ENCODE measurements around the gene MRPS34. TPM values are rescaled to one million over a fixed set of nuclear protein-coding genes. Genes with fewer than 3 reads are reported as not detected.

MRPS34 gene
- total and polyA plus RNA-seq, 9 donors = 31.8 to 79.4 (median 53.6) TPM

DNA sequence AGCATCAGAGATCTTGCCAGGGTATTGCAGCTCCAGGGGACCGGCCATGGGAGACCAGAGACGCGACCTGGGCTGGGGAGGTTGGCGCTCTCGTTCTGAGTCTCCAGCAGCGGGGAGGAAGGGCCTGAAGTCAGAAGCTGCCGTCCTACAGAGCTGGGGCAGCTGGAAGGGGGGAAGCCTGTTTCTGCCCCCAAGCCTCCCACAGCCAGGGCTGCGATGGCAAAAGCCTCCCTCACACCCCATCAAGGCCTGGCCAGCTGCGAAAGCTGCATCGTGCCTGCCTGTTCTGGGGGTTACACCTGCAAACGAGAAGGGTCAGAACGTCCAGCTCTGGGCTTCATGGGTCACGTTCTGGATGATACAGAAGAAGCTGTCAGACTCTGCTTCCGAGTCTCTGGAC lies 40.9 kb downstream of the MRPS34 start:
- TF ChIP-seq, protein P1, sequence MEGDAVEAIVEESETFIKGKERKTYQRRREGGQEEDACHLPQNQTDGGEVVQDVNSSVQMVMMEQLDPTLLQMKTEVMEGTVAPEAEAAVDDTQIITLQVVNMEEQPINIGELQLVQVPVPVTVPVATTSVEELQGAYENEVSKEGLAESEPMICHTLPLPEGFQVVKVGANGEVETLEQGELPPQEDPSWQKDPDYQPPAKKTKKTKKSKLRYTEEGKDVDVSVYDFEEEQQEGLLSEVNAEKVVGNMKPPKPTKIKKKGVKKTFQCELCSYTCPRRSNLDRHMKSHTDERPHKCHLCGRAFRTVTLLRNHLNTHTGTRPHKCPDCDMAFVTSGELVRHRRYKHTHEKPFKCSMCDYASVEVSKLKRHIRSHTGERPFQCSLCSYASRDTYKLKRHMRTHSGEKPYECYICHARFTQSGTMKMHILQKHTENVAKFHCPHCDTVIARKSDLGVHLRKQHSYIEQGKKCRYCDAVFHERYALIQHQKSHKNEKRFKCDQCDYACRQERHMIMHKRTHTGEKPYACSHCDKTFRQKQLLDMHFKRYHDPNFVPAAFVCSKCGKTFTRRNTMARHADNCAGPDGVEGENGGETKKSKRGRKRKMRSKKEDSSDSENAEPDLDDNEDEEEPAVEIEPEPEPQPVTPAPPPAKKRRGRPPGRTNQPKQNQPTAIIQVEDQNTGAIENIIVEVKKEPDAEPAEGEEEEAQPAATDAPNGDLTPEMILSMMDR (IDR thresholded peaks at IDR 0.05) = no peak
- no peak for TF ChIP-seq EP300 (IDR thresholded peaks at IDR 0.05)
- no peak for TF ChIP-seq POLR2A (IDR thresholded peaks at IDR 0.05)
- H3K27me3 ChIP-seq = no peaks in the 10 kb centered on the region
- DNase-seq = no peak
- H3K9me3 ChIP-seq = no peaks in the 10 kb centered on the region
- H3K36me3 ChIP-seq = no peaks in the 10 kb centered on the region
- no peaks in the 10 kb centered on the region for H3K4me1 ChIP-seq (ENCODE audit: insufficient read depth)
- H3K4me3 ChIP-seq = no peak overlapping the region
- intact Hi-C loops (cut with DNase I) = no loop called here
- no peak overlapping the region for H3K27ac ChIP-seq
- WGBS, 3 donors = 76 to 86% (median 81%) methylated on average over 14 of the region's 14 CpGs

DNA sequence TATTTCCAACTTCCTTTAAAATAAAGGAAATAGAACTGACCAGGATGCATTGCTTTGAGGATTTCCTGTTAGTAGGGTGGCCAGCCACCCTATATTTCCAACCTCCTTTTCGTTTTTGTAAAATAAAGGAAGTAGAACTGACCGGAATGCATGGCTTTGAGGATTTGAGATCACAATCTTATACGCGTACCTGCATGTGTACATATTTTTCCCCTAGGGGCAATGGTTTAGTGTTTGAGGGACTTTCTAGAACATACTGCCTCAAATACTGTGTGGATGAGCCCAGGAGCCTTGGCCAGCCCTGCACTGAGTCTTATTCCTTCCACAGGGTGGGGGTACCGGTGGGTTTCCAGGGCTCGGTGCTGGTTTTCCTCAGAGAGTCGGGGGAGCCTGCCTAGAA lies 41.3 kb downstream of the MRPS34 start:
- intact Hi-C loops (cut with DNase I) = no loop called here
- Histone ChIP-seq H3K9me3 (no peaks in the 10 kb centered on the region), H3K36me3 (no peaks in the 10 kb centered on the region), H3K27ac (no peak overlapping the region), H3K27me3 (no peaks in the 10 kb centered on the region), H3K4me3 (no peak overlapping the region), H3K4me1 (ENCODE audit: insufficient read depth) (no peaks in the 10 kb centered on the region)
- WGBS, 3 donors = 77 to 89% (median 79%) methylated on average over 6 to 7 of the region's 7 CpGs
- no peak for DNase-seq
- TF ChIP-seq, protein P1 (IDR thresholded peaks at IDR 0.05) = no peak
- no peak for TF ChIP-seq POLR2A (IDR thresholded peaks at IDR 0.05)
- no peak for TF ChIP-seq EP300 (IDR thresholded peaks at IDR 0.05)

DNA sequence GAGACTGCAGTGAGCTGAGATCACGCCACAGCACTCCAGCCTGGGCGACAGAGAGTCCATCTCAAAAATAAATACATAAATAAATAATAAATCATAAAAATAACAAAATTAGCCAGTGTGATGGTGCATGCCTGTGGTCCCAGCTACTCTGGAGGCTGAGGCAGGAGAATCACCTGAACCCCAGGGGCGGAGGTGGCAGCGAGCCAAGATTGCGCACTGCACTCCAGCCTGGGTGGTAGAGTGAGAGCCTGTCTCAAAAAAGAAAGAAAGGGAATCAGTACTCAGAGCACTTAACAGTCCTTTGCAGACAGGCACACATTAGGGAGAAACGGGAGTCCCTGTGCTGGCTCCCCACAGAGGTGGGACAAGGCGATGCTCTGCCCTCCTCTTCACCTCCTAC lies 41.9 kb downstream of the MRPS34 start:
- H3K4me1 ChIP-seq (ENCODE audit: insufficient read depth) = no peaks in the 10 kb centered on the region
- WGBS, 3 donors = 90 to 95% (median 91%) methylated on average over 7 of the region's 7 CpGs
- no peak overlapping the region for H3K27ac ChIP-seq
- DNase-seq = no peak
- H3K9me3 ChIP-seq = no peaks in the 10 kb centered on the region
- intact Hi-C loops (cut with DNase I) = no loop called here
- TF ChIP-seq EP300 (IDR thresholded peaks at IDR 0.05) (no peak), POLR2A (IDR thresholded peaks at IDR 0.05) (no peak)
- TF ChIP-seq, protein P1 (IDR thresholded peaks at IDR 0.05) = no peak
- no peaks in the 10 kb centered on the region for H3K36me3 ChIP-seq
- H3K27me3 ChIP-seq = no peaks in the 10 kb centered on the region
- H3K4me3 ChIP-seq = no peak overlapping the region

DNA sequence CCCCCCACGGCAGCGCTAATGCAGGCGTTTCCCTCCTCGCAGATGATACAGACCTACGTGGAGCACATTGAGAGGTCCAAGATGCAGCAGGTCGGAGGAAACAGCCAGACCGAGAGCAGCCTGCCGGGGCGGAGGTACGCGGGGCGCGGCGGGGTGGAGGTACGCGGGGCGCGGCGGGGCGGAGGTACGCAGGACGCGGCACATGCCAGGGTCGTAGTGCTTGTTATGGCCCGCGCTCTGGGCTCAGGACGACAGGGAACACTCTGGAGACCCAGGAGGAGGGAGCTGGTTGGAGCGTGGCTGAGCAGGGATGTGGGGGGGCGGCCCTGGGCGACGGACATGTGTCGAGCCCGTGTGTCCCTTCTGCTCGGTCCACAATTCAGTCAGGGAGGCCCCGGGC lies 43.5 kb downstream of the MRPS34 start:
- H3K4me1 ChIP-seq (ENCODE audit: insufficient read depth) = no peaks in the 10 kb centered on the region
- TF ChIP-seq POLR2A (IDR thresholded peaks at IDR 0.05) (no peak), EP300 (IDR thresholded peaks at IDR 0.05) (no peak)
- TF ChIP-seq, protein P1 (IDR thresholded peaks at IDR 0.05) = no peak
- intact Hi-C loops (cut with DNase I) = no loop called here
- H3K36me3 ChIP-seq = no peaks in the 10 kb centered on the region
- no peak overlapping the region for H3K4me3 ChIP-seq
- no peak for DNase-seq
- WGBS, 3 donors = 90 to 94% (median 92%) methylated on average over 35 of the region's 35 CpGs
- H3K27ac ChIP-seq = no peak overlapping the region
- no peaks in the 10 kb centered on the region for H3K27me3 ChIP-seq
- no peaks in the 10 kb centered on the region for H3K9me3 ChIP-seq

DNA sequence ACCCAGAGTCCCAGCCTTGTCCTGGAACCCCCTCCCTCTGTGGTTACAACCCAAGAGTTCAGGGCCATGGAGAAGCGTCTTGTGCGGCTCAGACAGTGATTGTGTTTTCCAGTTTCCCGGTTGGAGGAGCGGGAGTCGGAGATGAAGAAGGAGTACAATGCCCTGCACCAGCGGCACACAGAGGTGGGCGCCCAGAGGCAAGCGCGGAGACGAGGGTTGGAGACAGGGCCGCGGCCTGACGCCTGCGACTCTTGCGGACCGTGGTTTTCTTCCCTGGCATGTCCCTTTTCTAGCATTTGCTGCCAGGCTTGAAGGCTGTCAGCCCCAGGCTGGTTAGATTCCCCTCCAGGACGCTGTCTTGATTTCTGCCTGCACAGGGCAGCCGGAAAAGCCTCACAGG lies 43.9 kb downstream of the MRPS34 start:
- Histone ChIP-seq H3K4me3 (no peak overlapping the region), H3K27me3 (no peaks in the 10 kb centered on the region), H3K27ac (no peak overlapping the region), H3K4me1 (ENCODE audit: insufficient read depth) (no peaks in the 10 kb centered on the region), H3K36me3 (no peaks in the 10 kb centered on the region), H3K9me3 (no peaks in the 10 kb centered on the region)
- TF ChIP-seq, protein P1 (IDR thresholded peaks at IDR 0.05) = no peak
- TF ChIP-seq POLR2A (IDR thresholded peaks at IDR 0.05) (no peak), EP300 (IDR thresholded peaks at IDR 0.05) (no peak)
- DNase-seq = no peak
- WGBS, 3 donors = 92 to 95% (median 92%) methylated on average over 18 of the region's 18 CpGs
- intact Hi-C loops (cut with DNase I) = no loop called here
